SK-N-SH (cell line): Measurements from ENCODE around the gene SMPD3. TPM values are rescaled to one million over a fixed set of nuclear protein-coding genes. Genes with fewer than 3 reads are reported as not detected.

Experiments used
- CTCF ChIA-PET: fragments of 300-600, 350-600 bp; formaldehyde crosslinking; extraction: SDS; loops from one replicate; lab custom pipeline; 2021; lab: Yijun Ruan, JAX
- POLR2A ChIA-PET: fragments of 350-600 bp; sonication (Branson Sonifier 250); formaldehyde crosslinking; extraction: SDS; loops from one replicate; lab custom pipeline; 2020; ENCODE audit warnings: antibody characterized with exemption, inconsistent platforms; lab: Yijun Ruan, JAX
- DNase-seq: peaks from one replicate; pipeline ENCODE4 v3.0.0; 2012
- H2AFZ ChIP-seq: fragments of 200-600 bp; sonication (generic); 2 replicates; pipeline ENCODE4 v1.8.1; 2016; ENCODE audit warnings: antibody characterized with exemption, mild to moderate bottlenecking, low read depth
- H3F3A ChIP-seq: fragments of 200-600 bp; sonication (generic); replicated peaks from 2 replicates; pipeline ENCODE3; 2016; ENCODE audit warnings: antibody characterized with exemption, mild to moderate bottlenecking; ENCODE audit not compliant: insufficient read depth
- H3K27ac ChIP-seq, 2 experiments: fragments of 200-500 bp in 1 of 2; fragments of 200-600 bp in 1 of 2; sonication (Bioruptor generic) in 1 of 2; sonication (generic), shearing (Covaris generic) in 1 of 2; 2 replicates each; pipeline versions ENCODE4 v1.5.1 to v1.6.1; 2014 to 2016; ENCODE audit warnings: low read depth in 2 of 2, inconsistent platforms in 1 of 2, low read length in 1 of 2, mild to moderate bottlenecking in 1 of 2, mixed read lengths in 1 of 2
- H3K27me3 ChIP-seq: fragments of 200-600 bp; sonication (generic), shearing (Covaris generic); 2 replicates; pipeline ENCODE4 v1.6.1; 2016; ENCODE audit warnings: mixed run types; ENCODE audit not compliant: insufficient read depth
- H3K36me3 ChIP-seq, 2 experiments: fragments of 200-500 bp in 1 of 2; fragments of 200-600 bp in 1 of 2; sonication (Bioruptor generic) in 1 of 2; sonication (generic) in 1 of 2; replicated peaks in 1 of 2; 2 replicates each; pipeline versions ENCODE3 to v1.5.1; 2014 to 2016; ENCODE audit warnings: low read length in 1 of 2, mild to moderate bottlenecking in 1 of 2; ENCODE audit not compliant: insufficient read depth in 2 of 2, control insufficient read depth in 1 of 2
- H3K4me1 ChIP-seq, 2 experiments: fragments of 200-500 bp in 1 of 2; fragments of 200-600 bp in 1 of 2; sonication (Bioruptor generic) in 1 of 2; sonication (generic), shearing (Covaris generic) in 1 of 2; 2 replicates each; pipeline versions ENCODE4 v1.5.1 to v1.6.1; 2014 to 2016; ENCODE audit warnings: low read depth in 1 of 2, low read length in 1 of 2, mixed run types in 1 of 2; ENCODE audit not compliant: insufficient read depth in 2 of 2, control insufficient read depth in 1 of 2
- H3K4me2 ChIP-seq: fragments of 200-600 bp; sonication (generic), shearing (Covaris generic); 2 replicates; pipeline ENCODE4 v1.6.1; 2017; ENCODE audit warnings: mixed run types
- H3K4me3 ChIP-seq, 2 experiments: fragments of 200-500 bp in 1 of 2; fragments of 200-600 bp in 1 of 2; sonication (Bioruptor generic) in 1 of 2; sonication (generic), shearing (Covaris generic) in 1 of 2; 2 replicates each; pipeline versions ENCODE4 v1.5.1 to v1.8.1; 2014 to 2016; ENCODE audit warnings: low read depth in 2 of 2, inconsistent platforms in 1 of 2, low read length in 1 of 2, mild to moderate bottlenecking in 1 of 2, mixed read lengths in 1 of 2, moderate library complexity in 1 of 2
- H3K79me2 ChIP-seq: fragments of 200-600 bp; sonication (generic); 2 replicates; pipeline ENCODE4 v1.8.1; 2017; ENCODE audit warnings: mild to moderate bottlenecking; ENCODE audit not compliant: insufficient read depth
- H3K9ac ChIP-seq: fragments of 200-600 bp; sonication (generic); 2 replicates; pipeline ENCODE4 v1.6.1; 2017; ENCODE audit warnings: mixed run types
- H3K9me2 ChIP-seq: fragments of 200-600 bp; sonication (generic); 2 replicates; pipeline ENCODE4 v1.6.1; 2017; ENCODE audit warnings: mixed run types
- H3K9me3 ChIP-seq: fragments of 200-600 bp; sonication (generic); 2 replicates; pipeline ENCODE4 v1.6.1; 2017; ENCODE audit warnings: mixed run types, mild to moderate bottlenecking, moderate library complexity
- H4K20me1 ChIP-seq: fragments of 200-600 bp; sonication (generic); 2 replicates; pipeline ENCODE4 v1.6.1; 2017; ENCODE audit warnings: mild to moderate bottlenecking, mixed run types; ENCODE audit not compliant: insufficient read depth
- CHD2 ChIP-seq: fragments of 150-350 bp; IDR thresholded peaks from 2 replicates; pipeline ENCODE4 v1.6.1; 2018; ENCODE audit warnings: low read length; ENCODE audit not compliant: partially characterized antibody
- ELF1 ChIP-seq: IDR thresholded peaks from 2 replicates; pipeline ENCODE4 v1.4.0; 2012
- FOSL2 ChIP-seq: IDR thresholded peaks from 2 replicates; pipeline ENCODE4 v1.4.0; 2012; ENCODE audit warnings: low read depth, mild to moderate bottlenecking, moderate library complexity, borderline replicate concordance
- FOXM1 ChIP-seq: IDR thresholded peaks from 2 replicates; pipeline ENCODE4 v1.4.0; 2012; ENCODE audit warnings: low read depth, mild to moderate bottlenecking
- GABPA ChIP-seq: IDR thresholded peaks from 2 replicates; pipeline ENCODE4 v1.4.0; 2012; ENCODE audit warnings: low read depth, mild to moderate bottlenecking
- JUND ChIP-seq: IDR thresholded peaks from 2 replicates; pipeline ENCODE4 v1.4.0; 2012
- MEF2A ChIP-seq: IDR thresholded peaks from 2 replicates; pipeline ENCODE4 v1.4.0; 2012; ENCODE audit warnings: low read depth, borderline replicate concordance
- PBX3 ChIP-seq: IDR thresholded peaks from 2 replicates; pipeline ENCODE4; 2012
- POLR2AphosphoS5 ChIP-seq: IDR thresholded peaks from 2 replicates; pipeline ENCODE4 v1.6.1; 2012; ENCODE audit warnings: low read depth, low read length
- RFX5 ChIP-seq: IDR thresholded peaks from 2 replicates; pipeline ENCODE4 v1.6.1; 2012; ENCODE audit warnings: mild to moderate bottlenecking, improper control_type of control experiment, low read length
- RXRA ChIP-seq: IDR thresholded peaks from 2 replicates; pipeline ENCODE4 v1.4.0; 2012; ENCODE audit warnings: low read depth, mild to moderate bottlenecking, borderline replicate concordance
- SIN3A ChIP-seq: IDR thresholded peaks from 2 replicates; pipeline ENCODE4 v1.6.1; 2012; ENCODE audit warnings: low read depth, mild to moderate bottlenecking, low read length, moderate library complexity, borderline replicate concordance
- SMC3 ChIP-seq: IDR thresholded peaks from 2 replicates; pipeline ENCODE4 v1.6.1; 2012; ENCODE audit warnings: low read depth, low read length, improper control_type of control experiment
- TCF12 ChIP-seq: IDR thresholded peaks from 2 replicates; pipeline ENCODE4 v1.4.0; 2012
- TEAD4 ChIP-seq: IDR thresholded peaks from 2 replicates; pipeline ENCODE4 v1.4.0; 2012; ENCODE audit warnings: mild to moderate bottlenecking, borderline replicate concordance; ENCODE audit not compliant: insufficient read depth
- USF1 ChIP-seq: IDR thresholded peaks from 2 replicates; pipeline ENCODE4 v1.4.0; 2012; ENCODE audit warnings: low read depth, borderline replicate concordance
- YY1 ChIP-seq: IDR thresholded peaks from 2 replicates; pipeline ENCODE4 v1.4.0; 2012; ENCODE audit warnings: low read depth, mild to moderate bottlenecking
- WGBS: methylation state at CpG from one replicate; pipeline ENCODE4 v1.1.6; 2017; ENCODE audit warnings: low lambda C conversion rate; 5-methylcytosine and 5-hydroxymethylcytosine counted together
- polyA plus RNA-seq, 3 experiments: library from polyadenylated mRNA; depleted of rRNA; stranded (reverse); fragments of >200 nt; gene quantifications; 2 replicates each; pipeline ENCODE4 v1.2.3, GENCODE V29; 2012
- TF ChIP-seq, protein P1 (sequence below): IDR thresholded peaks from 2 replicates; pipeline ENCODE4 v1.4.0; 2012; ENCODE audit warnings: low read depth, borderline replicate concordance
- TF ChIP-seq, protein P2 (sequence below): fragments of 200-600 bp; sonication (generic); IDR thresholded peaks from 2 replicates; pipeline ENCODE4 v1.6.1; 2017; ENCODE audit warnings: antibody characterized with exemption, mild to moderate bottlenecking, moderate library complexity

SMPD3 gene
- polyA plus RNA-seq, 1 of the 3 experiments (the other 2 are of a cell fraction), result 0.38 TPM

GRCh38 chr16:68395167-68395786, 53.0 kb downstream of the SMPD3 start (continued):
- TF ChIP-seq, protein P1, sequence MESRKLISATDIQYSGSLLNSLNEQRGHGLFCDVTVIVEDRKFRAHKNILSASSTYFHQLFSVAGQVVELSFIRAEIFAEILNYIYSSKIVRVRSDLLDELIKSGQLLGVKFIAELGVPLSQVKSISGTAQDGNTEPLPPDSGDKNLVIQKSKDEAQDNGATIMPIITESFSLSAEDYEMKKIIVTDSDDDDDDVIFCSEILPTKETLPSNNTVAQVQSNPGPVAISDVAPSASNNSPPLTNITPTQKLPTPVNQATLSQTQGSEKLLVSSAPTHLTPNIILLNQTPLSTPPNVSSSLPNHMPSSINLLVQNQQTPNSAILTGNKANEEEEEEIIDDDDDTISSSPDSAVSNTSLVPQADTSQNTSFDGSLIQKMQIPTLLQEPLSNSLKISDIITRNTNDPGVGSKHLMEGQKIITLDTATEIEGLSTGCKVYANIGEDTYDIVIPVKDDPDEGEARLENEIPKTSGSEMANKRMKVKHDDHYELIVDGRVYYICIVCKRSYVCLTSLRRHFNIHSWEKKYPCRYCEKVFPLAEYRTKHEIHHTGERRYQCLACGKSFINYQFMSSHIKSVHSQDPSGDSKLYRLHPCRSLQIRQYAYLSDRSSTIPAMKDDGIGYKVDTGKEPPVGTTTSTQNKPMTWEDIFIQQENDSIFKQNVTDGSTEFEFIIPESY, result no peak
- TF ChIP-seq JUND, result no peak
- no peak for TF ChIP-seq RXRA
- TF ChIP-seq CHD2, result no peak
- no peak for TF ChIP-seq POLR2AphosphoS5
- TF ChIP-seq, all 33 proteins: peak for 0

DNA sequence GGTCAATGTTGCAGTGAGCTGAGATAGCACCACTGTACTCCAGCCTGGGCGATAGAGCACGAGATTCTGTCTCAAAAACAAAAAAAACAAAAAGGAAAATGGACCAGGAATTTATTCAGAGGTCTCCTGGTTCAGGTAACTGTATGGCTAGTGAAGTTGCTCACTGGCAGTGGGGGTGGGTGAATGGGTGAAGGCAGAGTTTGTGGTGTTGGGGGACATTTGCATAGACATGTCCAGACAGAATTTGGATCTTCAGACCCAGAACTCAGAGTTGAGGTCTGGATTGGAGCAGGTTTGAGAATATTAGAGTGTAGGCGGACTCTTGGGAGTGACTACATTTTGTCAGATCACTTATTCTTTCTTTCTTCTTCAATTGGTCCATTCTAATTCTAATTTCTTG, 55.0 kb downstream of the SMPD3 start:
- ChIA-PET POLR2A (no interaction called here), CTCF (interaction anchor here (3.5 kb wide), 1 partner anchor 29 kb away, joined by 13 read pairs; no protein-coding TSS in a partner anchor)
- no peaks in the 10 kb centered on the region for H3K4me1 ChIP-seq
- no peaks in the 10 kb centered on the region for H3K9me2 ChIP-seq
- H3K36me3 ChIP-seq, result no peaks in the 10 kb centered on the region
- no peak overlapping the region for H3K4me3 ChIP-seq
- TF ChIP-seq FOXM1, result no peak
- TF ChIP-seq MEF2A, result no peak
- TF ChIP-seq USF1, result no peak
- TF ChIP-seq SIN3A, result no peak
- no peak for TF ChIP-seq PBX3
- no peak for TF ChIP-seq GABPA
- TF ChIP-seq, protein P2, sequence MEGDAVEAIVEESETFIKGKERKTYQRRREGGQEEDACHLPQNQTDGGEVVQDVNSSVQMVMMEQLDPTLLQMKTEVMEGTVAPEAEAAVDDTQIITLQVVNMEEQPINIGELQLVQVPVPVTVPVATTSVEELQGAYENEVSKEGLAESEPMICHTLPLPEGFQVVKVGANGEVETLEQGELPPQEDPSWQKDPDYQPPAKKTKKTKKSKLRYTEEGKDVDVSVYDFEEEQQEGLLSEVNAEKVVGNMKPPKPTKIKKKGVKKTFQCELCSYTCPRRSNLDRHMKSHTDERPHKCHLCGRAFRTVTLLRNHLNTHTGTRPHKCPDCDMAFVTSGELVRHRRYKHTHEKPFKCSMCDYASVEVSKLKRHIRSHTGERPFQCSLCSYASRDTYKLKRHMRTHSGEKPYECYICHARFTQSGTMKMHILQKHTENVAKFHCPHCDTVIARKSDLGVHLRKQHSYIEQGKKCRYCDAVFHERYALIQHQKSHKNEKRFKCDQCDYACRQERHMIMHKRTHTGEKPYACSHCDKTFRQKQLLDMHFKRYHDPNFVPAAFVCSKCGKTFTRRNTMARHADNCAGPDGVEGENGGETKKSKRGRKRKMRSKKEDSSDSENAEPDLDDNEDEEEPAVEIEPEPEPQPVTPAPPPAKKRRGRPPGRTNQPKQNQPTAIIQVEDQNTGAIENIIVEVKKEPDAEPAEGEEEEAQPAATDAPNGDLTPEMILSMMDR, result no peak
- no peak for TF ChIP-seq SMC3
- no peak for TF ChIP-seq FOSL2
- no peak for TF ChIP-seq RFX5
- TF ChIP-seq TEAD4, result no peak
- TF ChIP-seq, protein P1, result no peak
- no peak for TF ChIP-seq YY1
- no peak for TF ChIP-seq TCF12
- no peak for TF ChIP-seq ELF1
- WGBS, result 42% methylated on average over 3 of the region's 3 CpGs
- no peaks in the 10 kb centered on the region for H4K20me1 ChIP-seq
- no peak overlapping the region for H3K4me2 ChIP-seq
- no peak overlapping the region for H2AFZ ChIP-seq
- H3K9me3 ChIP-seq, result no peaks in the 10 kb centered on the region
- DNase-seq, result no peak
- peaks cover 5% of the 10 kb centered on the region; the same call in 1 of the 2 replicates for H3K27me3 ChIP-seq
- no peaks in the 10 kb centered on the region for H3F3A ChIP-seq
- H3K27ac ChIP-seq, result no peak overlapping the region
- no peaks in the 10 kb centered on the region for H3K79me2 ChIP-seq
- no peak overlapping the region for H3K9ac ChIP-seq
